ENCODE data around the gene CFAP97D2. TPM values are rescaled to one million over a fixed set of nuclear protein-coding genes. Genes with fewer than 3 reads are reported as not detected.

The CFAP97D2 gene
- total and polyA plus RNA-seq, 2 of the 13 experiments (the other 11 are each of a cell fraction or from before 2014, with no cell fraction given), result not detected

DNA sequence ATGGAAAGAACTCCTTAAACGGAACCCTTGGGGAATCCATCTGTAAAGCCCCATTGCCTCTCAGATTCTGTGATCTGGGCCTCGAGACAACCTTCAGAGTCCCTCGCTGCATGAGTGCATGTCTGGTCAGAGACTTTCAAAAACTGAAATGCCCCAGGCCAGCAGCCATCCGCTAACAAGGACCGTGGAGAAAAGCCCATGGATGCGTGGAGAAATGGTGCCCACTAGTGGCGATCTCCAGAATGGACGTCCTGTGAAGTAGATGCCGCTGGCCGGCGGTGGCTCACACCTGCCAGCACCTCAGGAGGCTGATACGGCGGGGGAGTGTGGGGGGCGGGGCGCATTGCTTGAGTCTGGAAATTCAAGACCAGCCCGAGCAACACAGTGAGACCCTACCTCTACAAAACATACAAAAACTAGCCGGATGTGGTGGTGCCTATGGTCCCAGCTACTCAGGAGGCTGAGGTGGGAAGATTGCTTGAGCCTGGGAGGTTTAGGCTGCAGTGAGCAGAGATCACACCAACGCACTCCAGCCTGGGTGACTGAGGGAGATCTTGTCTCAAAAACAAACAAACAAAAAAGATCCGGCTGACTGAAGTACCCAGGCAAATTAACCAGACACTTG, 47.8 kb downstream of the CFAP97D2 start (continued):
- TF ChIP-seq ZNF83 (CRISPR knock-in tag; IDR thresholded peaks at IDR 0.05; ENCODE audit: borderline replicate concordance), result no peak
- TF ChIP-seq HOXA5 (CRISPR knock-in tag; IDR thresholded peaks at IDR 0.05), result no peak
- 0 out of 2 replicates have a peak, but pooled peaks have one; percentile 20 for TF ChIP-seq HIVEP1 (CRISPR knock-in tag; IDR thresholded peaks at IDR 0.05)
- TF ChIP-seq ZNF124 (CRISPR knock-in tag; IDR thresholded peaks at IDR 0.05), result no peak
- no peak for TF ChIP-seq CC2D1A (CRISPR knock-in tag; IDR thresholded peaks at IDR 0.05)
- peak; percentile 89 for TF ChIP-seq RAD21 (CRISPR knock-in tag; IDR thresholded peaks at IDR 0.05)
- TF ChIP-seq SMC3 (IDR thresholded peaks at IDR 0.05; ENCODE audit: low read length), result peak; percentile 92
- TF ChIP-seq XRCC5 (optimal IDR thresholded peaks at IDR 0.05; ENCODE audit: low read length), result peak; percentile 70
- no peak for TF ChIP-seq AGO2 (optimal IDR thresholded peaks at IDR 0.05; ENCODE audit: low read depth, low read length)
- peak; percentile 95 for TF ChIP-seq STAG1 (CRISPR knock-in tag; IDR thresholded peaks at IDR 0.05)
- no peak for TF ChIP-seq ZFP36L1 (CRISPR knock-in tag; IDR thresholded peaks at IDR 0.05)
- TF ChIP-seq KDM5A (IDR thresholded peaks at IDR 0.05; ENCODE audit: borderline replicate concordance, low read length), result no peak
- no peak for TF ChIP-seq TBX2 (CRISPR knock-in tag; IDR thresholded peaks at IDR 0.05; ENCODE audit: borderline replicate concordance)
- TF ChIP-seq ZNF235 (CRISPR knock-in tag; IDR thresholded peaks at IDR 0.05; ENCODE audit: borderline replicate concordance), result 0 out of 2 replicates have a peak, but pooled peaks have one; percentile 26
- TF ChIP-seq ESRRA (CRISPR knock-in tag; IDR thresholded peaks at IDR 0.05; ENCODE audit: low read depth), result no peak
- TF ChIP-seq, protein P1, sequence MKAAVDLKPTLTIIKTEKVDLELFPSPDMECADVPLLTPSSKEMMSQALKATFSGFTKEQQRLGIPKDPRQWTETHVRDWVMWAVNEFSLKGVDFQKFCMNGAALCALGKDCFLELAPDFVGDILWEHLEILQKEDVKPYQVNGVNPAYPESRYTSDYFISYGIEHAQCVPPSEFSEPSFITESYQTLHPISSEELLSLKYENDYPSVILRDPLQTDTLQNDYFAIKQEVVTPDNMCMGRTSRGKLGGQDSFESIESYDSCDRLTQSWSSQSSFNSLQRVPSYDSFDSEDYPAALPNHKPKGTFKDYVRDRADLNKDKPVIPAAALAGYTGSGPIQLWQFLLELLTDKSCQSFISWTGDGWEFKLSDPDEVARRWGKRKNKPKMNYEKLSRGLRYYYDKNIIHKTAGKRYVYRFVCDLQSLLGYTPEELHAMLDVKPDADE (CRISPR knock-in tag; IDR thresholded peaks at IDR 0.05), result no peak
- peak; percentile 21; the same call in 1 of the 2 replicates for TF ChIP-seq PHF8 (CRISPR knock-in tag; IDR thresholded peaks at IDR 0.05)
- TF ChIP-seq ISL2 (CRISPR knock-in tag; IDR thresholded peaks at IDR 0.05), result no peak
- TF ChIP-seq DDIT3 (CRISPR knock-in tag; IDR thresholded peaks at IDR 0.05), result no peak
- no peak for TF ChIP-seq EP300 (IDR thresholded peaks at IDR 0.05; ENCODE audit: low read depth in 2 of 2, low read length in 2 of 2)
- TF ChIP-seq EP300 (CRISPR knock-in tag; IDR thresholded peaks at IDR 0.05; ENCODE audit: borderline replicate concordance), result no peak
- no peak for TF ChIP-seq HOXD1 (CRISPR knock-in tag; IDR thresholded peaks at IDR 0.05)
- peak; percentile 52; the same call in 1 of the 2 replicates for TF ChIP-seq KDM2A (CRISPR knock-in tag; IDR thresholded peaks at IDR 0.05; ENCODE audit: borderline replicate concordance, low read depth)
- TF ChIP-seq FOXC1 (CRISPR knock-in tag; IDR thresholded peaks at IDR 0.05; ENCODE audit: borderline replicate concordance), result no peak
- TF ChIP-seq HNRNPK (IDR thresholded peaks at IDR 0.05; ENCODE audit: low read depth, low read length, poor library complexity, severe bottlenecking), result no peak
- no peak for TF ChIP-seq HIC2 (CRISPR knock-in tag; IDR thresholded peaks at IDR 0.05; ENCODE audit: low read depth)
- no peak for TF ChIP-seq ZNF329 (CRISPR knock-in tag; IDR thresholded peaks at IDR 0.05; ENCODE audit: low read depth)
- TF ChIP-seq CENPX (CRISPR knock-in tag; IDR thresholded peaks at IDR 0.05), result no peak
- no peak for TF ChIP-seq BRCA1 (CRISPR knock-in tag; IDR thresholded peaks at IDR 0.05)

Data from HepG2 (cell line).